Fibroblast of lung (primary cell): ENCODE data around the gene ATXN7L3. TPM values are rescaled to one million over a fixed set of nuclear protein-coding genes. Genes with fewer than 3 reads are reported as not detected.

Experiments
- DNase-seq, 2 donors: peaks; one replicate each; pipeline versions ENCODE4 v3.0.0 to v3.0.0-alpha.2; 2010; ENCODE audit warnings: low read depth in 2 of 2
- H2AFZ ChIP-seq: 2 replicates; pipeline ENCODE4 v1.5.1; 2012; ENCODE audit warnings: low read length, control low read depth, inconsistent platforms
- H3K27ac ChIP-seq: 2 replicates; pipeline ENCODE4 v1.5.1; 2011; ENCODE audit warnings: low read length, control low read depth; ENCODE audit not compliant: insufficient read depth
- H3K27me3 ChIP-seq: 2 replicates; pipeline ENCODE4 v1.5.1; 2011; ENCODE audit warnings: mild to moderate bottlenecking, low read length; ENCODE audit not compliant: control insufficient read depth, insufficient read depth
- H3K36me3 ChIP-seq: 2 replicates; pipeline ENCODE4 v1.5.1; 2011; ENCODE audit warnings: low read length; ENCODE audit not compliant: control insufficient read depth, insufficient read depth
- H3K4me1 ChIP-seq: 2 replicates; pipeline ENCODE4 v1.5.1; 2011; ENCODE audit warnings: low read length; ENCODE audit not compliant: control insufficient read depth, insufficient read depth; ENCODE audit errors: extremely low read depth
- H3K4me2 ChIP-seq: 2 replicates; pipeline ENCODE4 v1.5.1; 2011; ENCODE audit warnings: low read length, control low read depth; ENCODE audit not compliant: insufficient read depth; ENCODE audit errors: extremely low read depth
- H3K4me3 ChIP-seq, 4 experiments: fragments of 200-600 bp in 1 of 4; sonication (generic) in 1 of 4; replicated peaks in 1 of 4; 2 replicates each; pipeline ENCODE4 v1.5.1; 2011 to 2016; ENCODE audit warnings: low read length in 4 of 4, low read depth in 3 of 4, mild to moderate bottlenecking in 3 of 4, control low read depth in 2 of 4, inconsistent platforms in 1 of 4, mixed read lengths in 1 of 4; ENCODE audit not compliant: insufficient read depth in 1 of 4; ENCODE audit errors: control extremely low read depth in 1 of 4
- H3K79me2 ChIP-seq: 2 replicates; pipeline ENCODE4 v1.5.1; 2012; ENCODE audit warnings: mild to moderate bottlenecking, low read length, inconsistent platforms; ENCODE audit not compliant: control insufficient read depth, insufficient read depth
- H3K9ac ChIP-seq: 2 replicates; pipeline ENCODE4 v1.5.1; 2011; ENCODE audit warnings: mild to moderate bottlenecking, low read length, control low read depth; ENCODE audit not compliant: insufficient read depth
- H3K9me3 ChIP-seq: 2 replicates; pipeline ENCODE4 v1.5.1; 2012; ENCODE audit warnings: low read depth, low read length; ENCODE audit not compliant: control insufficient read depth, insufficient read depth
- H4K20me1 ChIP-seq: 2 replicates; pipeline ENCODE4 v1.5.1; 2011; ENCODE audit warnings: low read length; ENCODE audit not compliant: control insufficient read depth, insufficient read depth; ENCODE audit errors: extremely low read depth
- EZH2 ChIP-seq: IDR thresholded peaks from 2 replicates; pipeline ENCODE4 v1.5.1; 2012; ENCODE audit warnings: low read length, control low read depth, mild to moderate bottlenecking; ENCODE audit errors: missing control alignments
- polyA plus RNA-seq, 2 donors: library from polyadenylated mRNA; depleted of rRNA in 1 of 2; stranded (reverse) in 1 of 2; unstranded in 1 of 2; fragments of >200 nt; gene quantifications; 2 replicates each; pipeline ENCODE4 v1.2.1, GENCODE V29; 2011 to 2012; ENCODE audit warnings: missing spikeins in 1 of 2
- total RNA-seq: library from RNA; depleted of rRNA; stranded (reverse); fragments of >200 nt; gene quantifications from 2 replicates; pipeline ENCODE4 v1.2.1, GENCODE V29; 2014
- TF ChIP-seq, protein P1 (sequence below), 2 donors: IDR thresholded peaks in 1 of 2; conservative IDR thresholded peaks in 1 of 2; 1 replicate in 1 of 2; 2 replicates in 1 of 2; pipeline ENCODE4 v1.5.1; 2011 to 2012; ENCODE audit warnings: low read length in 2 of 2, control low read depth in 1 of 2, inconsistent platforms in 1 of 2, low read depth in 1 of 2, mild to moderate bottlenecking in 1 of 2

ATXN7L3 gene
- total and polyA plus RNA-seq, 2 donors (not counting 1 experiment from before 2014, with no cell fraction given): 34.8 to 36.5 TPM

DNA sequence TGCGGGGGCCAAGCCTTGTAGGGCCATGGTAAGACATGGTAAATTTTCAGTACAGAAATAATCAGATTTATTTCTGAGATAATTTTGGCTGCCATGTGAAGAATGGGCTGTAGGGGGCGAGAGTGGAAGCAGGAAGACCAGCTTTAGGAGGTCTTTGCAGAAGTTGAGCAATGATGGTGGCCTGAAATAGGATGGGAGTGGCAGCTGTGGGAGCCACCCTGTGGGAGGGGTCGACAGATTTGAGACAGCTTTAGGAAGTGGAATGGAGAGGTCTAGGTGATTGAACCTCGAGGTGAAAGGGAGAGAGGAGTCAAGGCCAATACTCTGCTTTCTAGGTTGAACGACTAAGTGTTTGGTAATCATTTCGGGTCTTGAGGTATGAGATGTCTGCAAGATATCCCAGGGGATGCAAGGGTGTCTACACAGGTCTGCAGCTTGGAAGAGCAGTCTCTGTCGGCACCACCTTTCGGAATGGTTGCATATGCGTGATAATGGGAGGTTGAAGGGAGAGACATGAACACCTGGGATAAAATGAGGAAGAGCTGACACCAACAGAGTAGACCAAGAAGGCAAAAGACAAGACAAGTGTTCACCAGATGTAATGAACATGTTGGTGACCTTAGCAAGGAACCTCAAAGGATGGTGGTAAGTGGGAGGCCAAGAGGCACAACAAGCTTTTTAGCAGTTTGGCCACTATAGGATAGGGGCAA is 4.2 kb upstream of the ATXN7L3 start:
- Histone ChIP-seq H3K27ac (peak overlapping the region; percentile 6), H3K27me3 (no peaks in the 10 kb centered on the region), H3K9me3 (no peaks in the 10 kb centered on the region)

DNA sequence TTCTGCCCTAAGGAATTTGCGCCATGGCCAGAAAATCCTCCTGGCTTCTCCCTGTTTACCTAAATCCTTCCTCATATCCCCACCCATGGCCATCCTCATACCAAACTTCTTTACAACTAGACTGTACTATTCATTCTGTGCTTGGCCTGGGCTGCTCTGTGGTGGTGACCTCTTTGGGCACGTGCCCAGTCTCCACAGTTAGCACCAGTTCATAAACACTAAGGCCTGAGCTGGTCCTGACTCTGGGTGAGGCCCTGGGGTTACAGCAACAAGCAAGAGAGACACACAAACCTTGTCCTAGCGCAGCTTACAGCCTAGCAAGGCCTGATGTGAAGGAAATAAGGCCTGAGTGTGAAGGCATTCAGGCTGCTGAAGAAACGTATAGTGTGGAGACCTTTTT is 3.1 kb upstream of the ATXN7L3 start:
- Histone ChIP-seq H3K27ac (peak overlapping the region; percentile 43), H4K20me1 (no peaks in the 10 kb centered on the region), H3K27me3 (no peaks in the 10 kb centered on the region), H3K4me1 (peaks cover 29% of the 10 kb centered on the region), H2AFZ (no peak overlapping the region), H3K9ac (no peak overlapping the region), H3K79me2 (peaks cover 12% of the 10 kb centered on the region), H3K9me3 (no peaks in the 10 kb centered on the region), H3K4me3 (no peak overlapping the region), H3K36me3 (peaks cover 13% of the 10 kb centered on the region), H3K4me2 (peak overlapping the region; percentile 66)
- peak in 1 of 2 donors; percentile 48 for DNase-seq
- no peak for TF ChIP-seq EZH2
- TF ChIP-seq, protein P1, sequence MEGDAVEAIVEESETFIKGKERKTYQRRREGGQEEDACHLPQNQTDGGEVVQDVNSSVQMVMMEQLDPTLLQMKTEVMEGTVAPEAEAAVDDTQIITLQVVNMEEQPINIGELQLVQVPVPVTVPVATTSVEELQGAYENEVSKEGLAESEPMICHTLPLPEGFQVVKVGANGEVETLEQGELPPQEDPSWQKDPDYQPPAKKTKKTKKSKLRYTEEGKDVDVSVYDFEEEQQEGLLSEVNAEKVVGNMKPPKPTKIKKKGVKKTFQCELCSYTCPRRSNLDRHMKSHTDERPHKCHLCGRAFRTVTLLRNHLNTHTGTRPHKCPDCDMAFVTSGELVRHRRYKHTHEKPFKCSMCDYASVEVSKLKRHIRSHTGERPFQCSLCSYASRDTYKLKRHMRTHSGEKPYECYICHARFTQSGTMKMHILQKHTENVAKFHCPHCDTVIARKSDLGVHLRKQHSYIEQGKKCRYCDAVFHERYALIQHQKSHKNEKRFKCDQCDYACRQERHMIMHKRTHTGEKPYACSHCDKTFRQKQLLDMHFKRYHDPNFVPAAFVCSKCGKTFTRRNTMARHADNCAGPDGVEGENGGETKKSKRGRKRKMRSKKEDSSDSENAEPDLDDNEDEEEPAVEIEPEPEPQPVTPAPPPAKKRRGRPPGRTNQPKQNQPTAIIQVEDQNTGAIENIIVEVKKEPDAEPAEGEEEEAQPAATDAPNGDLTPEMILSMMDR (conservative IDR thresholded peaks at IDR 0.05 in 1 of 2, IDR thresholded peaks at IDR 0.05 in 1 of 2; ENCODE audit: low read depth in 1 of 2, low read length in 2 of 2): no peak

More for the DNA sequence above, 4.2 kb upstream of the ATXN7L3 start:
- no peak overlapping the region for H3K4me3 ChIP-seq
- H3K4me2 ChIP-seq: no peak overlapping the region
- DNase-seq: peak; percentile 40 to 72
- H4K20me1 ChIP-seq: no peaks in the 10 kb centered on the region
- H3K4me1 ChIP-seq: peaks cover 31% of the 10 kb centered on the region
- H3K79me2 ChIP-seq: peaks cover under 1% of the 10 kb centered on the region
- TF ChIP-seq, protein P1 (conservative IDR thresholded peaks at IDR 0.05 in 1 of 2, IDR thresholded peaks at IDR 0.05 in 1 of 2; ENCODE audit: low read depth in 1 of 2, low read length in 2 of 2): peak; percentile 64 to 83
- TF ChIP-seq EZH2: no peak
- no peak overlapping the region for H2AFZ ChIP-seq
- no peak overlapping the region for H3K9ac ChIP-seq
- peaks cover 11% of the 10 kb centered on the region for H3K36me3 ChIP-seq

DNA sequence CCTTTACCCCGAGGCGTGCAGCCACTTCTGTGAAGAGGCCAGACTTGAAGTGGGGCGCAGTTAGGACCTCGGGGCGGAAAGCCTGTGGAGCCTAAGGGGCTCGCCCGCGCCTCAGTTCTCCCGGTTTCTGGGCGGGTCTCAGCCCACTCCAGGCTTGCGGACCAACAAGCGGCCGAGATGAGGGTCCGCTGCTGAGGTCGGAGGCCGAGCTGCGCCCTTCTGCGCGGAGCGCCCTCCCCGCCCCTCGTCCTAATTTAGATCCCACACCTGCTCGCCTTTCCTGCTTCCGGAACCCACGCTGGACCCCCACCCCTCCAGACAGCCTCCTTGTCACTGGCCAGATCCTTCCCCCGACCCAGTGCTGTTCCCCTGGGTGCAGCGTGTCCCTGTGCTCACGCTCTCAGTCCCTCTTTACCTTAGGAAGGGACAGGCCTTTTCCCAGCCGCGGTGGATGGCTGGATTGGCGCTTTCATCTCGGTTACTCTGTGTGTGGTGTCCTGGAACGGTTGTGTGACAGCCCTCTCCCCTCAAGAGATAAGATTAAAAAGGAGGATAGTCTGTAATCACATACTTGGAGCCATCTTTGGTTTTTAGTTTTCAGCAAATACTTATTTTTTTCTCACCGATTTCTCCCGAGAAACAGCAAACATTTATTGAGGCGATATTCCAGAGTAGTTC is 933 bp upstream of the ATXN7L3 start:
- Histone ChIP-seq H3K4me1 (peaks cover 28% of the 10 kb centered on the region), H3K9ac (peak overlapping the region; percentile 85), H3K4me3 (peak overlapping the region; percentile 49 to 71 (median 64)), H4K20me1 (no peaks in the 10 kb centered on the region), H3K9me3 (no peaks in the 10 kb centered on the region), H3K27me3 (no peaks in the 10 kb centered on the region), H2AFZ (peak overlapping the region; percentile 66), H3K27ac (peak overlapping the region; percentile 87), H3K4me2 (peak overlapping the region; percentile 91), H3K79me2 (peaks cover 23% of the 10 kb centered on the region), H3K36me3 (peaks cover 14% of the 10 kb centered on the region)
- TF ChIP-seq EZH2: no peak
- TF ChIP-seq, protein P1 (conservative IDR thresholded peaks at IDR 0.05 in 1 of 2, IDR thresholded peaks at IDR 0.05 in 1 of 2; ENCODE audit: low read depth in 1 of 2, low read length in 2 of 2): no peak
- no peak for DNase-seq
